ENCODE data around the gene EGF. TPM values are rescaled to one million over a fixed set of nuclear protein-coding genes. Genes with fewer than 3 reads are reported as not detected.
A peak's percentile ranks its signal among the peaks of the same experiment; 100 is the strongest.

EGF gene
- total RNA-seq, 1 experiment from 2014 or later = 0.06 TPM

DNA sequence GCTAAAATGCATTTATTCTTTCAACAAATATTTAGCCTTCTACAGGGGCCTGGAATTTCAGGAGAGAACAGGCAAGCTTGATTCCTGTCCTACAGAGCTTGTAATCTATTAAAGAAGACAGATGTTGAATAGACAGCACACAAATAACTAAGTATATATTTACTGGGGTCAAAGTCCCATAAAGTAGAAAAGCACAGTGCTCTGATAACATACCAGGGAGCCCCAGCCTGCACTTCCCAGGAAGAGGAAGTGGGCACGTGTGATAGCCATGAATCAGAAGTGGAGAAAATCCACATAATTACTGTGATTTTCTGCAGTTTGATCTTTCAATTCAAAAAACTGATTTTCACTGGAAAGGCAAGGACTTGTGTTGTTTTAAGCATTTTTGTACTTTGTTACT lies 129.1 kb downstream of the EGF start:
- Histone ChIP-seq H3K36me3 (no peaks in the 10 kb centered on the region), H3K9me3 (replicated peaks) (no peaks in the 10 kb centered on the region), H3K4me3 (no peak overlapping the region), H3K27ac (peak overlapping the region; percentile 51), H3K4me1 (peaks cover 8% of the 10 kb centered on the region), H3K27me3 (no peaks in the 10 kb centered on the region)
- DNase-seq = no peak

DNA sequence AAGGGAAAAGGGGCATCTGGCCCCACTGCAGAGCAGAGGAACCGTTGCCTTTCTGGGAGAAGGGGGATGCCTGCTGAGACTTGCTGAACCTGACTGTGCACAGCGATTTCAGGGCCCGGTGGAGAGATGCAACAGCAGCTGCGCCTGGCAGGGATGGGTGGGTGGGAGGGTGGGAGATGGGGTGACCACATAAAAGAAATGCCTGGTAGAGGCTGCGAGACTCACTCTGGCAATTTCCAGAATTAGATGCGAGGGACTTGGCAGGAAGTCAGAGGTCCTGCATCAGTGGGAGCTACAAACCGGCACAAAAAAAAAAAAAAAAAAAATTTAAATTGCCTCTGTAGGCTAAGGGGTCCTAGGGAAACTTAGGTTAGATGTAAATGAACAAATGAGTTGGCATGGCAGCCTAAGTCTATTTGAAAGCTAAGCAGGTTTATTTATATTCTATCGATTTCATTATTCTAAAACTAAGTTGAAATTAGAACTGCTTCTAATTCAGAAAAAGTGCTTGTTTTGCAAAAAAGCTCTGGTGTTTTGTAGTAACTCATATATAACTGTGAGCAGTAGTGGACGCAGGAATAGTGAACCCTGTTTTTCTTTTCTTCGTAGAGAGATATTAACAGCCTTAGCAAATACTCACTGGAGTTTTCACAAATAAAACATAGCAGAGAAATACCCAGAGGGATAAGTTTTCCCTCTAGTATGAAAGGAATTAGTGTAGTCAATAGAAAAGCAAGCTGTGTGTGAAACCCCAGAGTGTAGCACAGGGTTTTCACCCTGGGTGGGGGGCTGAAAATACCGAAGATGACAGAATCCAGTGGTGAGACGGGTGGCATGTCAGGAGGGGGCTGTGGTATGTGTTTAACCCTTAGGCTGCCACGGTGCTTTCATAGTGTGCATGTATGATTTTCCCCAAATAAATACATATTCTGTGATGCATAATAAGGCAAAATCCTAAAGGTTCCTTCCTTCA lies 130.1 kb downstream of the EGF start:
- peak; percentile 79 to 85 for DNase-seq
- Histone ChIP-seq H3K4me1 (peaks cover 8% of the 10 kb centered on the region), H3K36me3 (no peaks in the 10 kb centered on the region), H3K27me3 (no peaks in the 10 kb centered on the region), H3K9me3 (replicated peaks) (no peaks in the 10 kb centered on the region), H3K27ac (peak overlapping the region; percentile 51), H3K4me3 (peak overlapping the region; percentile 38)

DNA sequence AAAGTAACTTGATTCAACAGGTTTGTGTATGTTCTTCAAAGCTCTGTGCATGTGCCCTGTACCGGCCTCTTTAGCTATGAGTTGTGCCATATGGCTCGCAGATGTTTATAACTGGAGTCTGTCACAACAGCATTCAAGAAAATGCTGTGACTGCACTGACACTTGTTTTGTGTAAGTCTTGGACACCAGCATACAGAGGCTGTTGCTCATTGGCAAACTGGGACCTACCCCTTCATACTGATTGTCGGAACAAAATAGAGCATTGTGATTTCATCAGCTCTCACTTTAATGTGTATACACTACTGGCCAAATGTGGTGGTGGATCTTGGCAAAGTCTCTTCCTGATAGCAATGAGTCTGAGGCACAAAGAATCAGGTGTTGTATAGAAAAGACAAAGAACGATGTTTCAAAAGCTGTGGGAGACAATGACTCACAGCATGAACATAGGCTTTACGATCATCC lies 133.9 kb downstream of the EGF start:
- H3K4me1 ChIP-seq = peaks cover 8% of the 10 kb centered on the region
- DNase-seq = no peak

DNA sequence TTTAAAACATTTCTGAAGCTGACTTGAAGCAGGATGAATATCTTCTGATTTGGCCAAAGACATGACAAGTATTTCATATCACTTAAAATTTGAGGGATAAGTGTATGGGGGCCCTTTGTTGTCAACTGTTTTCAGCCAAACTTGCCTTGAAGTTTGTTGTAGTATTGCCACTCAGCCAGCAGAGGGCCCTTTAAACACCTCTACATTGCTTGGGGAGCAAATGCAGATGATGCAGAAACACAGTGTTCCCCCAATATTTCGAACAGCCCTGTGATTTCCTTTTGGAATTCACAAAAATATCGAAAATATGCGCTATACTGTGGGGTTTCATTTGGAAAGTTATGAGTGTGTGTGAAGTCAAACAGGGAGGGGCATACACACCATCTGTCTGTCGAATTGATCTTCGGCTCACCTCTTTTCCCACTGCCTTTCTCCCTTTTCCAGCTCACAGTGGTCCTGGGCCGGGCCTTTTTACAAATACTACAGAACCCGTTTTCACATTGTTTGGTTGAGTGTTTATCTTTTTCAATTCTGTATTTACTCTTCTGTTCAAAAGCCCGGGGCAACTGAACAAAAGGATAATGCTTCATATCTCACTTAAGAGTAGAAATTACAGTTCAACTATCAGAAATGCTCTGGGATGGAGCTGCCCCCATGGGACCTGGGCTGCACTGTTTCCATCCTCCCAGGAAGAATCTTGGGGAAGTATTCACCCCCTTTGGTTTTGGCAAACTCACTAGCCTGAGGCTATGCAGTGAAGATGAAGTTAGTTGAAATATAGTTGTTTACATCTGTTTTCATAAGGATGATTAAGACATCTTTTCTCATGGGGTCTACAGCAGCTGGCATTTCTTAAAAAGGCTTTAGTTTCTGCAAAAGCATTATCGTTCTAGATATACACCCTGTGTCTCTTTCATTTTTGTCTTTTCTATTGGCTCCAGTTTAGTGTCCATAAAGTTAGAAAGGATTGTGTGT lies 137.6 kb downstream of the EGF start:
- H3K4me3 ChIP-seq = no peak overlapping the region
- no peaks in the 10 kb centered on the region; the same call in 1 of the 2 replicates for H3K36me3 ChIP-seq
- no peaks in the 10 kb centered on the region for H3K27me3 ChIP-seq
- no peaks in the 10 kb centered on the region for H3K4me1 ChIP-seq
- no peaks in the 10 kb centered on the region for H3K9me3 ChIP-seq (replicated peaks)
- H3K27ac ChIP-seq = no peak overlapping the region
- DNase-seq = peak; percentile 29 to 68

More for the DNA sequence above, 133.9 kb downstream of the EGF start:
- no peak overlapping the region for H3K4me3 ChIP-seq
- no peaks in the 10 kb centered on the region; the same call in 1 of the 2 replicates for H3K36me3 ChIP-seq
- H3K27ac ChIP-seq = no peak overlapping the region
- no peaks in the 10 kb centered on the region for H3K9me3 ChIP-seq (replicated peaks)
- no peaks in the 10 kb centered on the region for H3K27me3 ChIP-seq

DNA sequence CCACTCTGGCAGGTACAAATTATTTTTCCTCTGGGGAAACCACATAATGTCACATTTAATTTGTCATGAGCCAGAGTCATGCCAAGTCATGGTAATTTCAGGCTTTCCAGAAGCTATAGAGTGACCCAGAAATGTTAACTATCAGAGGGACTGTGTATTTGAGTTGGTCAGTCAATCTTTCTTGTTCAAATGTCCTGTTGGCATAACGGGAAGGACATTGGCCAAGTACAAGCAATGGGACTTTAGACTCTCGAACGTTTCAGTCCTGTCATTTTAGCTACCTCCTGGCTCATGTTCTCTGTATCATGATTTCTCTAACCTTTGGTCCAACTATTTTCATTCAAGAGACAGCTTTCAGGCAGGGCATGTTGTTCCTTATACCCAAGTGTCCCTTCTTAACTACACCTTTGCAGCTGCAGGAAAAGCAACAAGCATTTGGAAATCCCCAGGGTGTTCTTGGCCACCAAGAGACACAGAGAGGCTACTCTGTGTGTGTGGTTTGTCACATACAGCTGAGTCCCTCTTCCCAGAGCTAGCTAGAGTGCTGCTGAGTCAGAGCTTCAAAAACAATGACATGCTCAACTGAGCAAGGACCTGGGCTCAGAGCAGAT lies 142.6 kb downstream of the EGF start:
- Histone ChIP-seq H3K27ac (no peak overlapping the region), H3K4me1 (no peaks in the 10 kb centered on the region), H3K9me3 (replicated peaks) (no peaks in the 10 kb centered on the region), H3K4me3 (no peak overlapping the region), H3K27me3 (no peaks in the 10 kb centered on the region), H3K36me3 (no peaks in the 10 kb centered on the region; the same call in 1 of the 2 replicates)
- no peak for DNase-seq

DNA sequence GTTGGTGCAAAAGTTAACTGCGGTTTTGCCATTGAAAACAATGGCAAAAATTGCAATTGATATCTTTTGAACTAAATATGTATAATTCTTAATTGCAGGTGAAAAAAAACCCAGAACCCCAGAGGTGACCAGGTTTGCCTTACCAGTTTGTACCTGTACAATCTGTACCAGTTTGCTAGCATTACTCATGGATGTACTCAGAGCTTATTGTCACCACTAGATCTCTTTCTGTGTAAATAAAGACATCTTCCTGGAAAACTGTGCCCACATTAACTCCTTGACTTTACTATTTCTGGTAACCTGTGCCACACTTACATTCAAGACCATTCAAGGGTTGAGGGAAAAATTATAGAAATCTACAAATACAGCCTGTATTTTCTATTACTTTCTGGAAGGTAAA lies 146.0 kb downstream of the EGF start:
- Histone ChIP-seq H3K27ac (no peak overlapping the region), H3K4me1 (no peaks in the 10 kb centered on the region), H3K27me3 (no peaks in the 10 kb centered on the region), H3K36me3 (no peaks in the 10 kb centered on the region), H3K4me3 (no peak overlapping the region), H3K9me3 (replicated peaks) (no peaks in the 10 kb centered on the region)
- no peak for DNase-seq

DNA sequence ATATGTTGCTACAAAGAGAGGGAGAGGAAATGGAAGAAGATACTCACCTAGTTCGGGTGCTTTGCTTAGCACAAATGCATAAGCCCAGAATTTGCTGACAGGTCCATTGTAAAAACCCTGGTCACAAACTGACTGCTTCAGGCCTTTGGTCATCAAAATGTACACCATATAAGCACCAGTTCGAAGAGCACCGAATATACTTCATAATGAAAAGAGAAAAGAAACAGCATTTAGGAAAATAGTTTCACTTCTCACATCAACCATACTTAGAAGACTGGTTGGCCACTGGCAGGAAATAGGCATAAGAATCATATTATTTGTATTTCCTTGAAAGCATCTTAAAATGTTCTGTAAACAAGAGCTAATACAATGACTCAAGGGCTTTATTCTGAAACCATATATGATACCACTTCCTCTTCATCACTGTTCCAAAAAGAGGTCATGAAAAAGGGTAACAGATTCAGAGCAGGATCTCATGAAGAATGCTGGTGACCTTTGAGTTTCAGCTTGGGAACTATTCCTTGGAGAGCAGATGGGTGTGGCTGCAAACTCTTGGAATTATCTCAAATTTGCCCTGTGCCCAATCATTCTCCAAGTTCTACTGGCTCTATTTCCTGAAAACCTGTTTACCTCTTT lies 147.0 kb downstream of the EGF start:
- H3K9me3 ChIP-seq (replicated peaks) = no peaks in the 10 kb centered on the region
- H3K4me3 ChIP-seq = no peak overlapping the region
- no peak overlapping the region for H3K27ac ChIP-seq
- DNase-seq = no peak
- no peaks in the 10 kb centered on the region for H3K27me3 ChIP-seq
- no peaks in the 10 kb centered on the region for H3K36me3 ChIP-seq
- H3K4me1 ChIP-seq = no peaks in the 10 kb centered on the region

DNA sequence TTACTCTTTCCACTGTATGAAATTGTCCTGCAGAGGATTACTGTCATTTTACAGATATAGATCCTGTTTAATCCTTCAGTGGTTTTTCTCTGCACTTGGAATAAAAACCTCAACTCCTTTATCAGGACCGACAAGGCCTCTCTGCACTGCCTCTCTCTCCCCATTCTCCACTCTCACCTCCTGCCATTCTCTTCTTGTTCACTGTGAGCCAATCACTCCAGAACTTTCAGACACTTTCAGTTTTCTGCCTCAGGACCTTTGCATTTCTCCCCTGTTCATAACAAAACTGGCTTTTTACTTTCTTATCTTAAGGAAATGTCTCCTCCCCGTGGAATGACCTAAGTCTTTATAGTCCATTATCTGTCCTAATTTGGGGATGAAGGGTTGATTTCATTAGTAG lies 148.4 kb downstream of the EGF start:
- Histone ChIP-seq H3K4me3 (no peak overlapping the region), H3K36me3 (no peaks in the 10 kb centered on the region), H3K4me1 (no peaks in the 10 kb centered on the region), H3K27ac (no peak overlapping the region), H3K27me3 (no peaks in the 10 kb centered on the region), H3K9me3 (replicated peaks) (no peaks in the 10 kb centered on the region)
- no peak for DNase-seq

Other genes starting within 250 kb of the EGF start
- 25.0 and 27.0 TPM in 2 replicates for gene CASP6, start 209.4 kb upstream of the EGF start, total RNA-seq (2014; rRNA removed; shearing (Covaris generic))
- 20.5 and 22.6 TPM in 2 replicates for gene PLA2G12A, start 182.8 kb upstream of the EGF start, total RNA-seq (2014; rRNA removed; shearing (Covaris generic))
- gene CFI, start 110.9 kb upstream of the EGF start, total RNA-seq (2014; rRNA removed; shearing (Covaris generic)) = 23.6 and 27.0 TPM in 2 replicates
- 23.8 and 24.6 TPM in 2 replicates for gene GAR1, start 97.1 kb upstream of the EGF start, total RNA-seq (2014; rRNA removed; shearing (Covaris generic))
- gene RRH, start 84.9 kb upstream of the EGF start, total RNA-seq (2014; rRNA removed; shearing (Covaris generic)) = not detected in 2 replicates
- gene LRIT3, start 64.8 kb upstream of the EGF start, total RNA-seq (2014; rRNA removed; shearing (Covaris generic)) = 0.03 and 0.20 TPM in 2 replicates